Stimulated activated CD8-positive, alpha-beta memory T cell treated with anti-CD3 and anti-CD28 coated beads, Interleukin-2, amount 100 ng/mL, for 48 hours (primary cell): ENCODE measurements around the gene SYNE2.

Experiments
- DNase-seq, 2 donors: peaks; one replicate each; pipeline ENCODE4 v3.0.0-alpha.2; 2020; ENCODE audit warnings: low read depth in 2 of 2

Gene SYNE2

GRCh38 chr14:63874223-63874622 lies 21.4 kb downstream of the SYNE2 start:
- DNase-seq: no peak

- no peak for DNase-seq
These were observed 22.5 kb downstream of the SYNE2 start for GRCh38 chr14:63875311-63875710.

- DNase-seq: no peak
These were observed 24.7 kb downstream of the SYNE2 start for GRCh38 chr14:63877550-63877939.

- DNase-seq: no peak
These were observed 25.2 kb downstream of the SYNE2 start for GRCh38 chr14:63878052-63878451.

GRCh38 chr14:63878792-63879191 lies 26.0 kb downstream of the SYNE2 start:
- no peak for DNase-seq

GRCh38 chr14:63881926-63882325 lies 29.1 kb downstream of the SYNE2 start:
- no peak for DNase-seq

GRCh38 chr14:63887899-63888298 lies 35.1 kb downstream of the SYNE2 start:
- DNase-seq: no peak

GRCh38 chr14:63890553-63890952 lies 37.7 kb downstream of the SYNE2 start:
- DNase-seq: no peak

GRCh38 chr14:63891148-63891975 lies 38.6 kb downstream of the SYNE2 start:
- no peak for DNase-seq

GRCh38 chr14:63892265-63892664 lies 39.5 kb downstream of the SYNE2 start:
- no peak for DNase-seq

GRCh38 chr14:63893701-63894458 lies 41.1 kb downstream of the SYNE2 start:
- no peak for DNase-seq

- DNase-seq: no peak
These were observed 42.7 kb downstream of the SYNE2 start for GRCh38 chr14:63895510-63895909.

GRCh38 chr14:63896278-63896720 lies 43.5 kb downstream of the SYNE2 start:
- no peak for DNase-seq

GRCh38 chr14:63897721-63898163 lies 44.9 kb downstream of the SYNE2 start:
- DNase-seq: no peak

- DNase-seq: no peak
These were observed 47.1 kb downstream of the SYNE2 start for GRCh38 chr14:63899953-63900352.

- DNase-seq: no peak
These were observed 48.8 kb downstream of the SYNE2 start for GRCh38 chr14:63901434-63902085.

- DNase-seq: no peak
These were observed 49.7 kb downstream of the SYNE2 start for GRCh38 chr14:63902375-63902976.

- DNase-seq: no peak
These were observed 51.9 kb downstream of the SYNE2 start for GRCh38 chr14:63904724-63905123.

- no peak for DNase-seq
These were observed 52.6 kb downstream of the SYNE2 start for GRCh38 chr14:63905370-63905769.

- DNase-seq: no peak
These were observed 56.0 kb downstream of the SYNE2 start for GRCh38 chr14:63908667-63909264.

- DNase-seq: no peak
These were observed 57.2 kb downstream of the SYNE2 start for GRCh38 chr14:63909984-63910383.
